CD8-positive, alpha-beta memory T cell (primary cell): ENCODE measurements around the gene FOXC2. TPM values are rescaled to one million over a fixed set of nuclear protein-coding genes. Genes with fewer than 3 reads are reported as not detected.
A peak's percentile ranks its signal among the peaks of the same experiment; 100 is the strongest.

Experiments used
- CTCF ChIA-PET: fragments of 350-600 bp; sonication (Branson Sonifier 250); formaldehyde crosslinking; loops from one replicate; lab custom pipeline; 2021; ENCODE audit warnings: antibody characterized with exemption; lab: Charles Lee
- POLR2A ChIA-PET: fragments of 350-600 bp; sonication (Branson Sonifier 250); formaldehyde crosslinking; loops from one replicate; lab custom pipeline; 2021; ENCODE audit warnings: antibody characterized with exemption; lab: Charles Lee
- DNase-seq, 5 donors: peaks; one replicate each; pipeline versions ENCODE4 v3.0.0 to v3.0.0-alpha.2; 2020 to 2022; ENCODE audit warnings: mixed read lengths in 1 of 5
- H3K27ac ChIP-seq: one replicate; pipeline ENCODE4 v1.7.0; 2013; ENCODE audit warnings: low read depth, mild to moderate bottlenecking, low read length, moderate library complexity
- H3K27me3 ChIP-seq: 2 replicates; pipeline ENCODE4 v1.7.0; 2013; ENCODE audit warnings: low read length, mild to moderate bottlenecking; ENCODE audit not compliant: insufficient read depth, poor library complexity, severe bottlenecking
- H3K36me3 ChIP-seq: 2 replicates; pipeline ENCODE4 v1.7.0; 2013; ENCODE audit warnings: mild to moderate bottlenecking, low read length, moderate library complexity; ENCODE audit not compliant: insufficient read depth
- H3K4me1 ChIP-seq: 2 replicates; pipeline ENCODE4 v1.7.0; 2013; ENCODE audit warnings: mild to moderate bottlenecking, low read length, moderate library complexity; ENCODE audit not compliant: insufficient read depth
- H3K4me3 ChIP-seq: 2 replicates; pipeline ENCODE4 v1.7.0; 2013; ENCODE audit warnings: mild to moderate bottlenecking, low read length
- H3K9me3 ChIP-seq: 2 replicates; pipeline ENCODE4 v1.7.0; 2013; ENCODE audit warnings: mild to moderate bottlenecking, low read length
- H3K27ac Mint-ChIP-seq, 8 donors: one replicate each; pipeline ENCODE4 v1.8.0; 2020 to 2021; ENCODE audit warnings: mixed read lengths in 8 of 8, mild to moderate bottlenecking in 6 of 8, inconsistent platforms in 3 of 8, moderate library complexity in 3 of 8
- H3K27me3 Mint-ChIP-seq, 2 donors: one replicate each; pipeline ENCODE4 v1.8.0; 2020 to 2021; ENCODE audit warnings: mixed read lengths in 2 of 2, mild to moderate bottlenecking in 1 of 2, moderate library complexity in 1 of 2
- H3K36me3 Mint-ChIP-seq, 3 donors: one replicate each; pipeline ENCODE4 v1.8.0; 2020 to 2021; ENCODE audit warnings: mixed read lengths in 3 of 3, inconsistent platforms in 1 of 3, mild to moderate bottlenecking in 1 of 3
- H3K4me1 Mint-ChIP-seq, 3 donors: one replicate each; pipeline ENCODE4 v1.8.0; 2020 to 2021; ENCODE audit warnings: mixed read lengths in 3 of 3, inconsistent platforms in 1 of 3, mild to moderate bottlenecking in 1 of 3
- H3K4me3 Mint-ChIP-seq, 7 donors: one replicate each; pipeline ENCODE4 v1.8.0; 2020 to 2021; ENCODE audit warnings: mixed read lengths in 7 of 7, mild to moderate bottlenecking in 6 of 7, moderate library complexity in 4 of 7, inconsistent platforms in 2 of 7
- H3K9me3 Mint-ChIP-seq, 5 donors: one replicate each; pipeline ENCODE4 v1.8.0; 2020 to 2022; ENCODE audit warnings: mixed read lengths in 5 of 5, mild to moderate bottlenecking in 3 of 5, moderate library complexity in 2 of 5, inconsistent platforms in 1 of 5
- polyA plus RNA-seq: library from polyadenylated mRNA; unstranded; fragments of 300-500 nt; fragmentation: Illumina TruSeq; gene quantifications from one replicate; pipeline ENCODE4 v1.2.3, GENCODE V29; 2021
- total RNA-seq, 2 experiments: library from RNA; stranded (reverse); gene quantifications; one replicate each; pipeline ENCODE4 v1.2.3, GENCODE V29; 2021

FOXC2 gene
- total and polyA plus RNA-seq, 3 experiments from 2014 or later, result not detected

GRCh38 chr16:86522634-86523033 lies 44.0 kb upstream of the FOXC2 start:
- DNase-seq, result peak in 1 of 5 donors; percentile 39
- H3K4me1 Mint-ChIP-seq, result peaks cover 4 to 14% (median 6%) of the 10 kb centered on the region in 3 donors
- peaks cover 3 to 10% (median 5%) of the 10 kb centered on the region in 5 donors for H3K9me3 Mint-ChIP-seq
- Histone ChIP-seq H3K36me3 (no peaks in the 10 kb centered on the region), H3K4me1 (no peaks in the 10 kb centered on the region), H3K27ac (no peak overlapping the region), H3K27me3 (peaks cover 19% of the 10 kb centered on the region), H3K4me3 (no peak overlapping the region), H3K9me3 (no peaks in the 10 kb centered on the region)
- no peak overlapping the region for H3K27ac Mint-ChIP-seq
- no peaks in the 10 kb centered on the region for H3K36me3 Mint-ChIP-seq
- H3K27me3 Mint-ChIP-seq, result peaks cover 19 to 37% of the 10 kb centered on the region in 2 donors
- H3K4me3 Mint-ChIP-seq, result no peak overlapping the region
- CTCF ChIA-PET, result no interaction called here
- POLR2A ChIA-PET, result no interaction called here

- Histone ChIP-seq H3K4me1 (no peaks in the 10 kb centered on the region), H3K27me3 (peaks cover 13% of the 10 kb centered on the region), H3K9me3 (no peaks in the 10 kb centered on the region), H3K27ac (no peak overlapping the region), H3K4me3 (no peak overlapping the region), H3K36me3 (no peaks in the 10 kb centered on the region)
- DNase-seq, result peak in 1 of 5 donors; percentile 16
- ChIA-PET POLR2A (no interaction called here), CTCF (no interaction called here)
- Mint-ChIP-seq H3K4me1 (peaks cover 4 to 14% (median 6%) of the 10 kb centered on the region in 3 donors), H3K27me3 (peaks cover 15 to 32% of the 10 kb centered on the region in 2 donors), H3K27ac (no peak overlapping the region), H3K4me3 (no peak overlapping the region), H3K9me3 (peaks cover 3 to 10% (median 5%) of the 10 kb centered on the region in 5 donors), H3K36me3 (no peaks in the 10 kb centered on the region)
Measured at GRCh38 chr16:86523166-86523740, 43.4 kb upstream of the FOXC2 start.

DNA sequence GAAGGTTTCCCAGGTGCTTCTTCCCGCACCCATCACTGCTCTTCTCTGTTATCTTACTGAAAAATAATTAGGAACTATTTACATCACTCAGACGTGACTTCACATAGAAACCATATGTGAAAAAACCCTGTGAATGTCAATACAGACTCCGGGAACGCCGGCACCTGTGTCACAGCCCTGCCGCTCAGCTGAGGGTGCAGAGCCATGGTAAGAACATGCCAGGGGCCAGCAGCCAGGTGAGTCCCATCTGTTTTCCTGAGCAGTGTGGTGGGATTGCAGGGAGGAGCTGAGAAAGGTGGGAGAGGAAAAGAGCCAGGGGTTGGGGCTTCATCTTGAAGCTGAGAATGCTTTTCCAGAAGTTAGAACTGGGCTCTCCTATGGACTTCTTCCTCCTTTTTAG lies 42.6 kb upstream of the FOXC2 start:
- POLR2A ChIA-PET, result no interaction called here
- no peak overlapping the region for H3K27ac Mint-ChIP-seq

GRCh38 chr16:86525696-86526095 lies 40.9 kb upstream of the FOXC2 start:
- ChIA-PET CTCF (no interaction called here), POLR2A (no interaction called here)
- Histone ChIP-seq H3K27ac (no peak overlapping the region), H3K27me3 (peaks cover 5% of the 10 kb centered on the region), H3K4me3 (no peak overlapping the region), H3K9me3 (no peaks in the 10 kb centered on the region), H3K36me3 (no peaks in the 10 kb centered on the region), H3K4me1 (no peaks in the 10 kb centered on the region)
- no peak for DNase-seq
- no peaks in the 10 kb centered on the region for H3K4me1 Mint-ChIP-seq
- no peak overlapping the region for H3K27ac Mint-ChIP-seq
- H3K9me3 Mint-ChIP-seq, result peaks cover 3 to 10% (median 5%) of the 10 kb centered on the region in 5 donors
- H3K4me3 Mint-ChIP-seq, result no peak overlapping the region
- peaks cover 3 to 6% (median 4%) of the 10 kb centered on the region in 3 donors for H3K36me3 Mint-ChIP-seq
- peaks cover 2 to 18% of the 10 kb centered on the region in 2 donors for H3K27me3 Mint-ChIP-seq

More for the DNA sequence above, 42.6 kb upstream of the FOXC2 start:
- no peak overlapping the region for H3K4me3 Mint-ChIP-seq
- H3K9me3 ChIP-seq, result no peaks in the 10 kb centered on the region
- no peaks in the 10 kb centered on the region for H3K36me3 ChIP-seq
- H3K4me1 Mint-ChIP-seq, result peaks cover 3 to 13% (median 4%) of the 10 kb centered on the region in 3 donors
- H3K4me1 ChIP-seq, result no peaks in the 10 kb centered on the region
- H3K27me3 Mint-ChIP-seq, result peaks cover 11 to 27% of the 10 kb centered on the region in 2 donors
- no peak overlapping the region for H3K27ac ChIP-seq
- H3K9me3 Mint-ChIP-seq, result peaks cover 3 to 10% (median 5%) of the 10 kb centered on the region in 5 donors
- H3K4me3 ChIP-seq, result no peak overlapping the region
- CTCF ChIA-PET, result no interaction called here
- no peak for DNase-seq
- peaks cover 0 to under 1% (median 0%) of the 10 kb centered on the region in 3 donors for H3K36me3 Mint-ChIP-seq
- H3K27me3 ChIP-seq, result peaks cover 12% of the 10 kb centered on the region

GRCh38 chr16:86527366-86527765 lies 39.3 kb upstream of the FOXC2 start:
- no peaks in the 10 kb centered on the region for H3K4me1 ChIP-seq
- H3K27me3 Mint-ChIP-seq, result peaks cover 0 to 6% of the 10 kb centered on the region in 2 donors
- no peaks in the 10 kb centered on the region for H3K4me1 Mint-ChIP-seq
- peaks cover 3 to 10% (median 5%) of the 10 kb centered on the region in 5 donors for H3K9me3 Mint-ChIP-seq
- H3K27ac Mint-ChIP-seq, result no peak overlapping the region
- CTCF ChIA-PET, result no interaction called here
- POLR2A ChIA-PET, result no interaction called here
- H3K4me3 Mint-ChIP-seq, result no peak overlapping the region
- DNase-seq, result no peak
- H3K36me3 ChIP-seq, result no peaks in the 10 kb centered on the region
- no peak overlapping the region for H3K4me3 ChIP-seq
- H3K27me3 ChIP-seq, result peaks cover 5% of the 10 kb centered on the region
- peaks cover 3 to 18% (median 6%) of the 10 kb centered on the region in 3 donors for H3K36me3 Mint-ChIP-seq
- no peaks in the 10 kb centered on the region for H3K9me3 ChIP-seq
- no peak overlapping the region for H3K27ac ChIP-seq

DNA sequence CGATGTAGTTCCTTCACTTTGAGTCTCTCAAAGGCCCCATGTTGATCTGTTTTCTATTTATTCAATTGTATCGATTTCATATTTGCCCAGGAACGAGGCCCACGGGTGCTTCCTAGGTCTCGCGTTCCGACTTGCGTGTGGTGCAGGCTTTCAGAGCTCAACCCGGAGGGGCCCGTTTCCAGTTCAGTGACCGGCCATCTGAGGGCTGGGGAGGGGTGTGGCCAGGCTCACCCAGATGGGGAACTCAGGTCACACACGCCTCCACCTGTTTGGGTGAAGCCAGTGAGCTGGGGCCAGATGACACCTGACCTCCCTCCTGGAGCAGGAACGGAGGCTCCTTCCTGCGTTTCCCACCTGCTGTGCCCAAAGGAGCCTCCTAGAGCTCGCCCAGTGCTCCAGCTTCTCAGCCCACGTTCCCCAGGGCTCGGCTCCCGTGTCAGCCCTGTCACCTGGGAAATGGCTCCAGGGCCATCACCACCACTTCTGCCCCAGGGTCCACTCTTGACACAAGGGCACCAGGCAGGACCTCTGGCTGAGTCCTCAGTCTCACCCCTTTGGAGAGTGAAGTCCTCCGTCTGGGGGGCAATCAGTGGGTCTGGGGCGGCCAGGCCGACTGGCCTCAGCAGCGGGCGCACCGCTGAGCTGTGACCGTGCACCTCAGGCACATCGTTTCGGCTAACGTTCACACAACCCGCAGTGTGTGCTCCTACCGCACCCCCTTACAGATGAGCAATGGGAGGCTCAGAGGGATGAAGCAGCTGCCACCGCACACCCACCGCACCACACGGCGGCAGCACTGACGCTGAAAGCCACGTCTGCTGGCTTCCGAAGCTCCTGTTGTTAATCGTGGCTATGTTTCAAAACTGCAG lies 38.3 kb upstream of the FOXC2 start:
- Histone ChIP-seq H3K9me3 (no peaks in the 10 kb centered on the region), H3K27me3 (no peaks in the 10 kb centered on the region), H3K36me3 (no peaks in the 10 kb centered on the region), H3K4me3 (no peak overlapping the region), H3K4me1 (no peaks in the 10 kb centered on the region), H3K27ac (no peak overlapping the region)
- POLR2A ChIA-PET, result no interaction called here
- Mint-ChIP-seq H3K4me1 (no peaks in the 10 kb centered on the region), H3K27ac (no peak overlapping the region), H3K4me3 (no peak overlapping the region), H3K36me3 (peaks cover 3 to 27% (median 6%) of the 10 kb centered on the region in 3 donors), H3K27me3 (no peaks in the 10 kb centered on the region), H3K9me3 (peaks cover 3 to 10% (median 5%) of the 10 kb centered on the region in 5 donors)
- DNase-seq, result no peak
- CTCF ChIA-PET, result no interaction called here

GRCh38 chr16:86529160-86529559 lies 37.5 kb upstream of the FOXC2 start:
- POLR2A ChIA-PET, result no interaction called here
- no peak overlapping the region for H3K4me3 ChIP-seq
- DNase-seq, result no peak
- H3K9me3 Mint-ChIP-seq, result peaks cover 3 to 10% (median 5%) of the 10 kb centered on the region in 5 donors
- H3K36me3 ChIP-seq, result no peaks in the 10 kb centered on the region
- H3K27me3 ChIP-seq, result no peaks in the 10 kb centered on the region
- no peaks in the 10 kb centered on the region for H3K4me1 ChIP-seq
- CTCF ChIA-PET, result no interaction called here
- H3K36me3 Mint-ChIP-seq, result peaks cover 3 to 36% (median 6%) of the 10 kb centered on the region in 3 donors
- no peak overlapping the region for H3K27ac ChIP-seq
- no peaks in the 10 kb centered on the region for H3K27me3 Mint-ChIP-seq
- H3K4me3 Mint-ChIP-seq, result no peak overlapping the region
- no peaks in the 10 kb centered on the region for H3K9me3 ChIP-seq
- no peak overlapping the region for H3K27ac Mint-ChIP-seq
- H3K4me1 Mint-ChIP-seq, result no peaks in the 10 kb centered on the region
